Activated CD8-positive, alpha-beta T cell treated with anti-CD3 and anti-CD28 coated beads for 36 hours (primary cell): Measurements from ENCODE around the gene IL13. TPM values are rescaled to one million over a fixed set of nuclear protein-coding genes. Genes with fewer than 3 reads are reported as not detected.
A peak's percentile ranks its signal among the peaks of the same experiment; 100 is the strongest.

Source experiments
- ATAC-seq: fragments of 200-7000 bp; cut with Tn5 transposase; one replicate; pipeline ENCODE4 v1.10.0; 2021; ENCODE audit warnings: mild to moderate bottlenecking, moderate library complexity
- CTCF ChIA-PET: fragments of 350-600 bp; sonication (Branson Sonifier 250); formaldehyde crosslinking; loops from one replicate; lab custom pipeline; 2021; ENCODE audit warnings: antibody characterized with exemption; lab: Charles Lee
- POLR2A ChIA-PET: fragments of 350-600 bp; sonication (Branson Sonifier 250); formaldehyde crosslinking; loops from one replicate; lab custom pipeline; 2021; ENCODE audit warnings: antibody characterized with exemption; lab: Charles Lee
- DNase-seq: peaks from one replicate; pipeline ENCODE4 v3.0.0-alpha.2; 2020
- H3K27ac Mint-ChIP-seq: one replicate; pipeline ENCODE4 v1.8.0; 2021; ENCODE audit warnings: mild to moderate bottlenecking, mixed read lengths
- H3K27me3 Mint-ChIP-seq: one replicate; pipeline ENCODE4 v1.8.0; 2021; ENCODE audit warnings: mixed read lengths
- H3K36me3 Mint-ChIP-seq: one replicate; pipeline ENCODE4 v1.8.0; 2021; ENCODE audit warnings: low read depth, mixed read lengths
- H3K4me1 Mint-ChIP-seq: one replicate; pipeline ENCODE4 v1.8.0; 2021; ENCODE audit warnings: low read depth, mixed read lengths
- H3K4me3 Mint-ChIP-seq: one replicate; pipeline ENCODE4 v1.8.0; 2021; ENCODE audit warnings: mild to moderate bottlenecking, moderate library complexity, mixed read lengths
- H3K9me3 Mint-ChIP-seq: one replicate; pipeline ENCODE4 v1.8.0; 2021; ENCODE audit warnings: mixed read lengths
- CTCF ChIP-seq: fragments of 200-600 bp; IDR thresholded peaks from one replicate; pipeline ENCODE4 v1.8.0; 2022; ENCODE audit warnings: antibody characterized with exemption, mild to moderate bottlenecking
- intact Hi-C: fragments of 100-400 bp; cut with micrococcal nuclease; formaldehyde crosslinking; loops from one replicate; pipeline ENCODE4 v1.10.0; 2022
- total RNA-seq, 2 experiments: library from RNA; stranded (reverse); gene quantifications; one replicate each; pipeline ENCODE4 v1.2.3, GENCODE V29; 2021

IL13 gene
- total RNA-seq, 2 experiments from 2014 or later = 4.8 to 6.5 TPM

- Mint-ChIP-seq H3K4me1 (peaks cover 70% of the 10 kb centered on the region), H3K4me3 (no peak overlapping the region), H3K36me3 (peaks cover 42% of the 10 kb centered on the region), H3K27me3 (no peaks in the 10 kb centered on the region), H3K27ac (peak overlapping the region; percentile 76), H3K9me3 (no peaks in the 10 kb centered on the region)
- no peak for ATAC-seq
- POLR2A ChIA-PET = interaction anchor here (0.6 to 10.6 kb wide), 4 partner anchors 21 to 111 kb away, joined by 3 to 102 read pairs (median 4); partner anchors contain the start of gene IL13
- CTCF ChIA-PET = interaction anchor here (1.3 to 2.8 kb wide), 3 partner anchors 14 to 193 kb away, joined by 3 to 9 read pairs (median 3); partner anchors contain the start of gene SHROOM1
- intact Hi-C loops = loop anchor here (5.0 kb wide), 1 partner anchor 110 kb away; no protein-coding TSS in a partner anchor
- no peak for TF ChIP-seq CTCF
- no peak for DNase-seq
These were observed 20.7 kb upstream of the IL13 start for GRCh38 chr5:132637241-132637640.

GRCh38 chr5:132639706-132640130 is 18.3 kb upstream of the IL13 start:
- ChIA-PET POLR2A (interaction anchor here (0.7 to 10.6 kb wide), 11 partner anchors 8 to 161 kb away, joined by 3 to 102 read pairs (median 3); partner anchors contain the start of genes IL13, IRF1 and KIF3A), CTCF (interaction anchor here (0.8 to 6.4 kb wide), 7 partner anchors 8 to 253 kb away, joined by 3 to 41 read pairs (median 4); no protein-coding TSS in a partner anchor)
- TF ChIP-seq CTCF = no peak
- DNase-seq (peak; percentile 85), ATAC-seq (peak; percentile 67)
- Mint-ChIP-seq H3K4me1 (peaks cover 83% of the 10 kb centered on the region), H3K9me3 (no peaks in the 10 kb centered on the region), H3K27me3 (no peaks in the 10 kb centered on the region), H3K36me3 (peaks cover 51% of the 10 kb centered on the region), H3K4me3 (no peak overlapping the region), H3K27ac (peak overlapping the region; percentile 93)
- intact Hi-C loops = loop anchor here (5.0 kb wide), 2 partner anchors 48 to 112 kb away; no protein-coding TSS in a partner anchor

DNA sequence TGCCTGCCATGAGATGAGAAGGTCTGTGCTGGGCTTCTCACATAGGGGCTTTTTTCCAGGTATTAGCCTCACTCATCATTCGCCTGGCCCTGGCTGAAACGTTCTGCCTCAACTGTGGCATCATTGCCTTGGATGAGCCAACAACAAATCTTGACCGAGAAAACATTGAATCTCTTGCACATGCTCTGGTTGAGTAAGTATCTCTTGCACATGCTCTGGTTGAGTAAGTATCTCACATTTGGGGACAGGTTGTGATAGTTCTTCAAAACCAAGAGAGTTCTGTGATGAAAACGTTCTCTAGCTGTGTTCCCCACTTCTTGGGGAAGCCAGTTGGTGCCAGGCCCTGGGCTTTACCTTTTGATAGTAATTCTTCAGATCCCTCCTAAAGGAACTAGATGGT is 17.4 kb upstream of the IL13 start:
- no peaks in the 10 kb centered on the region for H3K9me3 Mint-ChIP-seq
- H3K4me1 Mint-ChIP-seq = peaks cover 74% of the 10 kb centered on the region
- ATAC-seq (no peak), DNase-seq (no peak)
- peaks cover 55% of the 10 kb centered on the region for H3K36me3 Mint-ChIP-seq
- TF ChIP-seq CTCF = no peak
- H3K4me3 Mint-ChIP-seq = no peak overlapping the region
- POLR2A ChIA-PET = interaction anchor here (0.7 to 10.6 kb wide), 13 partner anchors 11 to 214 kb away, joined by 3 to 102 read pairs (median 4); partner anchors contain the start of genes IL13 and RAD50
- peak overlapping the region; percentile 93 for H3K27ac Mint-ChIP-seq
- CTCF ChIA-PET = interaction anchor here (0.9 to 6.4 kb wide), 7 partner anchors 20 to 180 kb away, joined by 3 to 41 read pairs (median 4); no protein-coding TSS in a partner anchor
- no peaks in the 10 kb centered on the region for H3K27me3 Mint-ChIP-seq
- intact Hi-C loops = loop anchor here (5.0 kb wide), 1 partner anchor 47 kb away; no protein-coding TSS in a partner anchor

DNA sequence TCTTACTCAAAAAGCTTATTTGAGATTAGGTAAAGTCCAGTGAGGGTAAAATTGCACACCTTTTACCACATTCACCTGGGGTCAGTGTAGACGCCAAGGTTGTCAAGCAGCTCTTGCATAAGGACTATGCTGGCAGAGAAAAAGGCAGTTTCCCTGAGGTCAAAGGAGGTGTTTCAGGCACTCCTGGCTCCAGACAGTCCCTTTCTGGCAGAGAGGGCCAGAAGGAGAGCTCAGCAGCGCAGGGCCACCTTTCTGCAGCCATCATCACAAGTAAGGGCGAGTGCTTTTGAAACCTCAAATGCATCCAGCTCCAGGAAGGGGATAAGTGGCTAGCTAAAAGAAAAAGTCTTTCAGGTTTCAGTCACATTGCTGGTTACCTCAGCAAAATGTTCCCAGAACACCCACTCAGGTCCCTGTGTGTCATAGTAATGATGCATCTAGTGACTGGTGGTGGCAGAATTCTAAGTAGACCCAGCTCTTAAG is 16.7 kb upstream of the IL13 start:
- Mint-ChIP-seq H3K4me1 (peaks cover 68% of the 10 kb centered on the region), H3K9me3 (no peaks in the 10 kb centered on the region), H3K27ac (peak overlapping the region; percentile 93), H3K36me3 (peaks cover 57% of the 10 kb centered on the region), H3K4me3 (no peak overlapping the region), H3K27me3 (no peaks in the 10 kb centered on the region)
- DNase-seq (peak; percentile 84), ATAC-seq (peak; percentile 64)
- CTCF ChIA-PET = interaction anchor here (0.8 to 6.4 kb wide), 14 partner anchors 17 to 215 kb away, joined by 3 to 41 read pairs (median 4); partner anchors contain the start of genes IL13 and SHROOM1
- no peak for TF ChIP-seq CTCF
- POLR2A ChIA-PET = interaction anchor here (0.6 to 10.6 kb wide), 13 partner anchors 11 to 1430 kb away, joined by 3 to 102 read pairs (median 4); partner anchors contain the start of genes IL13 and RAD50
- intact Hi-C loops = loop anchor here (5.0 kb wide), 1 partner anchor 46 kb away; no protein-coding TSS in a partner anchor
